GM21786 (cell line): Measurements from ENCODE around the gene SLC22A23.
"Not testable (repeated sequence)": the region's sequence is repeated elsewhere in the genome, so short reads cannot be mapped to it uniquely, and the experiment has no call there.

Experiments
- ATAC-seq: cut with Tn5 transposase; IDR thresholded peaks from one replicate; pipeline ENCODE4 v1.9.1; 2021; ENCODE audit not compliant: unreplicated experiment

Gene SLC22A23

DNA sequence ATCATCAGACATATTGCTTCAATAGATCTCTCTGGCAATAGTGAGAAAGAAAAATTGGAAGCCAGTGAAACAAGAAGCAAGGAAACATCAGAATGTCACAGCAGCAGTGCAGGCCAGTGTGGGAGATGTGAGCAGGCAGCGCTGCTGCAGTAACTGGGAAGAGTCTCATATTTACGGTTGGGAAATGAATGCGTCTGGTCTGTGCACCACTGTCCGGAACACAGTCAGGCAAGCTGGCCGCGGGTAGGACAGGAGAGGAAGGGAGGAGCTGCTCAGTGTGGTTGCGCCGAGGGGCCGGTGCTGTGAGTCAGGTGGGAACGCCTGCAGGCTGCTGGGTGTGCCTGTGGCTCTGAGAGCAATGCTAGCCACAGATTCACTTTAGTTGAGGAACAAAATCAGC is 204.5 kb downstream of the SLC22A23 start:
- ATAC-seq = no peak

DNA sequence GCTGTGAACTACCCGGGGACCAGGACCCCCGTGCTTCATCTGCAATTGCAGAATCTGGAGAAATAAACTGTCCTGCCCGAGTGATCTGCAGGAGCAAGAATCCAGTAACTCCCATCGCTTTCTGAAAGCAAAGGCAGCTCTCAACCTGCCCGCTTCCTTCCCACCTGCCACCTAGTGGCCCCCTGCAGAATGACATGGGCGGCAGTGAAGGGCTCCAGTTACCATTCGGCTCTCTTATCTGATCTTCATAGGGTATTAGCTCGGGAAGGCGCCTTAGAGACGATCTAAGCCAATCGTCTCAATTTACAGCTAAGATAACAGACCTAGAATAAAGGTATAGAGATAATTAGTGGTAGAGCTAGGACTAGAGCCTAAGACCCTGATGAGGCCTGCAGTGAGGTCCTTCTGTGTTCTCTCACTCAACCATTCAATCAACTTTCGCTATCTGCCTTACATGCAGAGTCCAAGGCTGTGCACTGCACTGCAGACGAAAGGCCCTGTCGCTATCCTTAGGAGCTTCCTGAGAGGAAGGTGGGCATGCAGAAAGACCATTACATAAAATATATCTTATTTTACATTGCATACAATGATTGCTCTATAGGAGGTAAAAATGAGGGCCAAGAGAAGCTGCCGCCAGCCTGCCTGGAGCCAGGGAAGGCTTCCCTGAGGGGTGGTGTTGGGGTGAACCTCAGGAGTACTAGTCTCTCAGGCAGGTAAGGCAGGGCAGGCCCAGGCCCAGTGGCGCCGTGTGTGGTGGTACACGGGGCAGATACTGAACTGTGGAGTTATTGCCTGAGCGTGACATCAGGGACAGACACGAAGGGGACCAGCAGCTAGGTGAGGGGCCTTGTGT is 205.2 kb downstream of the SLC22A23 start:
- peak; percentile 69 for ATAC-seq

DNA sequence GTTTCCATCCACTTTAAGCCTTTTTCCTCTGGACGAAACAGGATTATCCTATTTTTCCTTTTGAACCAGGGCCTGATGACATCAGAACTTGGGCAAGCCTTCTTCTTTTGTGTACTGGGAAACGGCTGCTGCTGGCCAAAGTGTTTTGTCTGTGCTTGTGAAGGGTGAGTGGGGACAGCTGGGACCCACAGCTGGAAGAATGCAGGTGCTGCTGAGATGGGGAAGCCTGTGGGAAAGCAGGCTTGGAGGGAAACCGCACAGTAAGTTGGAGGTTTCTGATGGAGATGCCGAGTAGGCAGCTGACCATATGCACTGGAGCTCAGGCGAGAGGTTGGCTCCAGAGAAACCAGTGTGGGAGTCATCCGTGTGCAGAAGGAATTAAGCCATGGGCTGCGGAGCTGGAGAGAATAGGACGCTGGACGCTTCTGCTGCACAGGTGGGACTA is 206.6 kb downstream of the SLC22A23 start:
- ATAC-seq = no peak

DNA sequence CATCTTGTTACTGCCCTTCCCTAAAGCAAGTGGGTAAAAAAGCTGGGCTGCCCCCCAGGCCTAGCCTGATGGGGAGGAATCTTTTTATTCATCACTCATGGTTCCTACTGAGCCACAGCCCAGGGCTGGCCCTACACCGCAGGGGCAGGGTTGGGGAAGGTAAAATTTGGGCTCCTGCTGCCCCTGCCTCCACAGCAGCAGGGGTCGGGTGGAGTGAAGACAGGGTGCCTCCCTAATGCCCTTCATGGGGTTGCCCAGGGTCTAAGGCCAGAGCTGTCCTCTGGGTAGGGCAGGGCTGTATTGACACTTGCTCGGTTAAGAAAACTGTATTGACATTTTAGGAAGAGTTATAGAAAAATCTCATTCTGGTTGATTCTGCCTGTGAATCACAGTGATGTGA is 207.0 kb downstream of the SLC22A23 start:
- no peak for ATAC-seq

DNA sequence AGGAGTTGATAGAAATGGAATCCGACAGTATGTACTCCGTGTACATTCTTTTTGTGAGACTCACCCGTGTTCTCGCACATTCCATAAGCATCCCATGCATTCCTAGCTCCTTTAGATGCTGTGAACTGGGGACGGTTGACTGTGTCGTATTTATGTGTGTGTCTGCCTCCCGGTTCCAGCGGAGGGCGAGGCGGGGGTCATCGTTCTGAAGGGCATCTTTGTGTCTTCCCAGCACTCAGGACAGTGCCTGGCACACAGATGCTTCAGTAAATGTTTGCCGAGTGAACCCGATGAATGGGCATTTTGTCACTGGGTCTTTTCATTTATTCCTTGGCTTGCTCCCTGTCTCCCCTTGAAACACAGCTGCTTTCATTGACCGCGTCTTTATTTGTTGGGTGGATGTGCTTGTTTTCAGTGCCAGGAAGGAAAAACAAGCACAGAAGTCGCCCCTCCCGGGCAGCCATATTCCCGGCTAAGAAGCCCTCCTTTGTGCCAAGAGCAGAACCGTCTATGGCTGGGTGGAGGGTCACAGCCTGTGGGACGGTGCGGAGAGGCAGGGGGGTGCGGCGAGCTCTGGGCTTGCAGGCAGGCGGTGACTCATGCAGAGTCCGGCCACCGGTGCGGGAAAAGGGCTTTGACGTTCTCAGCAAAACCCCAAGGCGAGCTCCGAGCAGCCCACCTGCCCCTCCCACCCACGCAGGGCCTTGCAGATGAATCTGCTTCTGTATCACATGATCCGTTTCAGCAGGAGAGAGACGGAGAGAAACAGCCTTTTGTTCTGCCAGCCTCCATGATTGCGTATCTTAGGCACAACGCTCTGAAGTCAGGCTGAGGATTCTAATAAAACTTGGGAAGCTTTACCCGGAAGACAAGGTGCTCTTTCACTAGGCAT is 209.3 kb downstream of the SLC22A23 start:
- ATAC-seq = no peak

DNA sequence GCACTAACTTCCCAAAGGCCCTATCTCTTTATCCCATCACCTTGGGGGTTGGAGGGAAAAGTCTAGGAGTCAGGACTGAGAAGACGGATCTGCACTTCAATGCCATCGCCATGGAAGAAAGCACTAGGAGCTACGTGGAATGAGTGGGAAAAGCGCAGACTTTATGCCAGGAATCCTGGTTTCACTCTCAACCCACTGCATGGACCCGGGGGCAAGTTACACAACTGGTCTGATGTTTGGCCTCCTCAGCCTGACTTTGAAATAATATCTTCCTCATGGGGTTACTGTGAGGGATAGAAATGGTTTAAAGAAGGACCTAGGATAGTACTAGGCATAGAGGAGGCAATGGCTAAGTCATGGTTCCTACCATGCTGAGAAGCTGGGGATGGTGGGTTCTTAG is 211.6 kb downstream of the SLC22A23 start:
- ATAC-seq = no peak

DNA sequence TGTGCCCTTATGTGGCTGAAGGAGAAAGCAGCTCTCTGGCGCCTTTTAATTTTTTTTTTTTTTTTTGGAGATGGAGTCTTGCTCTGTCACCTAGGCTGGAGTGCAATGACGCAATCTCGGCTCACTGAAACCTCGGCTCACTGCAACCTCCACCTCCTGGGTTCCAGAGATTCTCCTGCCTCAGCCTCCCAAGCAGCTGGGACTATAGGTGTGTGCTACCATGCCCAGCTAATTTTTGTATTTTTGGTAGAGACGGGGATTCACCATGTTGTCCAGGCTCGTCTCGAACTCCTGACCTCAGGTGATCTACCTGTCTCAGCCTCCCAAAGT is 212.1 kb downstream of the SLC22A23 start:
- ATAC-seq = not testable (repeated sequence)

DNA sequence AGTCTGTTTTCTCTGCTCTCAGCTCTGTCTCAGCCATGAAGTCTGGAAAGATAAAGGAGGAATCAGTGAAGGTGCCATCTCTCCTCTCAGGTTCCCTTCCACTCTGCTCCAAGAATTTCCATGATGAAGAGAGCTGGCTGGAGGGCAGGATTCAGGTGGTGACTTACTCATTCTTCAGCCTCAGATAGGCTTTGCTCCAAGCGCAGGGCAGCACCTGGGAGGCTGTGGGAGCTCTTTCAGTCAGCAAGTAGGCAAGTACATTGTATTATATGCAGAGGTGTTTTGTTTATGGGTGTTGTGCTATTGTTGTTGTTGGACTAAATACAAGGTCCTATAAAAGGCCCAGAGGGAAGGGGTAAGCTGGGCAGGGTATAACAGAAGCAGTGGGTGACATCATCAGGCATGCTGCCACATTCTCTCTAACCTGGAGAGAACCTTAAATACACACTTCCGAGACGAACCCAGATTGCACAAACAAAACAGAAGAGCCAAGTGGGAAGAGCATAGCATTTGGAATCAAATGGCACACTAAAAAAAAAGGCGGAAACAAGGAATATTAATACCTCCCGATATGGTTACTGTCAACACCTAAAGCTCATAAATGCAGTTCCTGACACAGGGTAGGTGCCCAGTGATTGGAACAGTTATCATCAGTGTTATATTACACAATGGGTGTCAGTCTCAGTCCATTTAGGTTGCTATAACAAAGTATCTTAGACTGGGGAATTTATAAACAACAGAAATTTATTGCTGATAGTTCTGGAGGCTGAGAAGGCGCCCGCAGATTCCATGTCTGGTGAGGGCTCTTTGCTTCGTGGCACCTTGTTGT is 212.6 kb downstream of the SLC22A23 start:
- no peak for ATAC-seq

DNA sequence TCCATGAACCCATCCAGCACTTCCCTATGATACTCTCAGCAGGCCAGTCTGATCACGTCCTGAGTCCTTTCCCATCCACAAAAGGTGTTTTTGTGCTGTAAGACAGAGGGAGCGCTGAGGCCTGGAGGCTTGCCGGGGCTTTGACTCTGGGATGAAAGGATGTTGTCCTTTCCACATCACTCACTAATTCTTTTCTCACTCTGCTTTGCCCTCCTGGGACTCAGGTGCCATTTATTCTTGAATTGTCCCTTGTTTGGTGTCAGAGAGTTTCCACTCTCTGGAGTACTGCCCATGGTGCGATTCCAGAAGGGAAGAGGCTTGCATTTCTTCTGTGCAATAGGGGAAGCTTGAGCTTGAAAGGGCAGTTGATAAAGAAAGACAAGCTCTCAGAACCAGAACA is 214.1 kb downstream of the SLC22A23 start:
- ATAC-seq = no peak

DNA sequence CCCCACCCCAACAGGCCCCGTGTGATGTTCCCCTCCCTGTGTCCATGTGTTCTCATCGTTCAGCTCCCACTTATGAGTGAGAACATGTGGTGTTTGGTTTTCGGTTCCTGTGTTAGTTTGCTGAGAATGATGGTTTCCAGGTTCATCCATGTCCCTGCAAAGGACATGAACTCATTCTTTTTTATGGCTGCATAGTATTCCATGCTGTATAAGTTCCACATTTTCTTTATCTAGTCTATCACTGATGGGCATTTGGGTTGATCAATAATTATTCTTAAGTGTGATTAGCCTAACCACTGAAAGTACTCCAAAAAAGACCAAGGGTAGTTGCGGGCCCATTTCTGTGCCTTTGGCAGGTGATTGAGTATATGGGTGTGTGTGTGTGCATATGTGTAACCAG is 215.1 kb downstream of the SLC22A23 start:
- ATAC-seq = not testable (repeated sequence)

DNA sequence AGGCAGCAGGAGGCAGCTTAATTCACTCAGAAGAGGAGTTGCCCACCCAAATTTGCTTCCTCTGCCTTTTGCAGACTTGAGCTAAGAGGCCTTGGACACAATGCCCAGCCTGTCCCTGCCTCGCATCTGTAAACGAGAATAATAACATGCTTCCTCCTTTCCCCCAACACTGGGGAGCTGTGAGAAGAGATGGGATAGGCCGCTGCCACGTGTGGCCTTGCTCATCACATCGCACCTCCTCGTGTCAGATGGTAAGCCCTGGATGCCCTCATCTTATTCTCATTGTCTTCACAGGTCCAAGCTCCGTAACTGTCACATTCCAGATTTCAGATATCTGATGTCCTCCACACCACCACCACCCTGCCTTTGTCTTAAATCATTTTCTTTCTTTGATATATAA is 216.3 kb downstream of the SLC22A23 start:
- ATAC-seq = no peak

DNA sequence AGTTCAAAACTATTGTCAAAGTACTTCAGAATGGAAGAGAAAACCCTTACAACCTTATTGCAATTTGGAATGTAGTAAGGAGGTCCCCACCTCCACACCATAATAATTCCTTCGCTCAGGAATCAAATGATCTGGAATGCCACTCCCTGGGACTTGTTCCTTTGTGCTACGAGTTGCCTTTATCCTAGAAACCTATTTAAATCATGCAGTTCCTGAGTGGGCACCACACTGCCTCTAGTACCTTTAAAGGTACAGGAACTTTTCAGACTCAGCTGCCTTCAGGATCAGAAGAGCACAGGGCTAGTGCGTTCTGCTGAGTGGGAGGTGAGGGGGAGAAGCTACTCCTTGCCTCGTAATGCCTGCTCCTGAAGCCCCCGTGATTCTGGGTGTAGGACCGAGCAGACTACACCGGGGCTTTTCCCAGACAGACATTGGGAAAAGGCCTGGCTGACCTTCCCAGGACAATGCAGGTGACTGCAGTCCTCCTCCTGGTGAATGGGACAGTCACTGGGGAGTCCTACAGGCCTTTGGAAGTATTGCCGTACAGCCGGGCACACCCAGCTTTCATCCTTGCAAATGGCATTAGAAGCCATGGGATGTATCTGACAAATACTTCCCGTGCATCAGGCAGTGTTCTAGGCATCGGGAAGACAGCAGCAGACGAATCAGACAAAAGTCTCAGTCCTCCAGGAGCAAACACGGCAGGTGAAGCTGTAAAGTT is 217.6 kb downstream of the SLC22A23 start:
- no peak for ATAC-seq

DNA sequence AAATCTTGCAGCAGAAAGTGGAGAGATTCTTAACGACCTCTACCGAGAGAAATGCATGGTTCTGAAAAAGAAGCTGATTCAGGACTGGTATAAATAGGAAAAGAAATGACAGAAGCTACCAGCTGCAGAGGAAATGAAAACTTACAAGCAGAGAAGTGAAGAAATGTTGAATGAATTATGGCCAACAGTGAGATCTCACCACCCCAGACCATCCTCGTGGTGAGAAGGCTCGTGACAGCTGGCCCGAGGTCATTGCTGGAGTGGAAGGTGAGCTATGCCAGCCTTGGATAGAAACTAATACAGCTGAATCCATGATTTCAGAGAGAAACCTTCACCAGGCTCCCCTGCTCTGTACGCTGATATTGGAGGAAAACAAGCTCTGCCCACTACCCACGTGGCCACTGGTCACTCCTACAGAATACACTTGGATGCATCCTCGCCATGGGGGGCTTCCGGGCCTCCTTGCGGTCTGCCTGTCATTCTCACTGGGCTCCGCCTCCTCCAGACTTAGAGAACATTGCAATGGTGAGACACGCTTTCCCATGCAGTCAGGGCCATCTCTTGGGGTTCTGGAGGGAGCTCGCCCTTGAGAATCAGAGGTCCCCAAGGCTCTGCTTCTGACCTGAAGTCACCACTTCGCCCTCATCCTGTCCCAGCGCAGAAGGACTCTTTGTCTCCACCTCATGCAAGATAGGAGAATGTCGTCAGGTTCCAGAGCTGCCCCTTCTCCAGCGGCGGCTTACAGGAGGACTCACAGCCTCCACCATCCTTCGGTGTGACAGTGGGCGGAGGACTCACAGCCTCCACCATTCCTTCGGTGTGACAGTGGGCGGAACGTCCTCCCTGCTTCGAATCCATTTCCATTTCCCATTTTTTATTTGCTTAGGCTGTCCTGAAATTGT is 218.8 kb downstream of the SLC22A23 start:
- no peak for ATAC-seq

DNA sequence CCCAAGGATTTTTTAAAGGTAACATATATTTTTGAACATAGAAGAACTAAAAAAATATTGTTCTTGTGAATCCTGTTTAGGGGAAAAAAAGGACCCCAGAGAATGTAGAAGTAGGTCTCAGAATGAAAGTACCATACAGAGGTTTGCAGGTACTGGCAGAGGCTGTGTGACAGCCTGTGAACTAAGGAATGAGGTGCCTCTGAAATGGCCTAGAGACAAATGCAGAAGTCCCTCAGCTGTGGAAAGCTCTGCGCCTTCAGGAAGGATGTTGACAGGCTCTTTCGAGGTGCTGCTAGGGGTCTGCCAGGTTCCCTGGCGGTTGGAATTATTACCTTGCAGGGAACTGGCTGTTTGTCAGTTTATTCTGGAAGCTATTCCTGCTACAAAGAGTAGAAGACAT is 220.8 kb downstream of the SLC22A23 start:
- ATAC-seq = no peak

DNA sequence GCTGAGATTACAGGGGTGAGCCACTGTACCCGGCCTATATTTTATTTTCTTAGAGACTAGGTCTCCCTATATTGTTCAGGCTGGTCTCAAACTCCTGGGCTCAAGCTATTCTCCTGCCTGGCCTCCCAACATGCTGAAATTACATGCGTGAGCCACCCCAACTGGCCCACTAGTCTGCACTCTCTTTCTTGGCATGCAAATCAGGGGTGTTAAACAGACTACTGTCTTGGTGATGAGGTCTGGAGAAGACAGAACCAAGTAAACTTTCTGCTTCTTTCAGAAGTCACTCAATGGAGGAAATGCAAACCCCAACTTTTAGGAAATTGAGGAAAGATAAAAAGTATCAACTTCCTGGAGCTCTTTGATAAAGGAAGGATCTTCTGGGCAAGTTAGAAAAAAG is 221.4 kb downstream of the SLC22A23 start:
- no peak for ATAC-seq

DNA sequence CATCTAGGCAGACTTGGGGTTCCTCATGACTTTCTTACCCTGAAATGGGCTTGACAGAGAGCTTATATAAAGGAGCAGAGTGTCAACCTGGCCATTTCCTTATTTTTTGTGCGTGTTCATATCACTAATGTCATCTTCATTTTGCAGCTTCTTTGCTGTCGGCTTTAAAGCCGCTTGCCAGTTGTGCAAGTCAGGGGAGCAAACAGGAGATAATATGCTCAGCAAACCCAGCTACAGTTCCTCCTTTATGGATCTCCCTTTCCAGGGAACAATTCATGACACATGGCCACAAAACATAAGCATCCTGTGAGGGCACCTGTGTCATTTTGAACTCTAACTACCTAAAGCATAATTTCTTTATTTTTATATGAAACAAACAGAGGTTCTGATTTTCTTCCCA is 222.9 kb downstream of the SLC22A23 start:
- ATAC-seq = no peak

DNA sequence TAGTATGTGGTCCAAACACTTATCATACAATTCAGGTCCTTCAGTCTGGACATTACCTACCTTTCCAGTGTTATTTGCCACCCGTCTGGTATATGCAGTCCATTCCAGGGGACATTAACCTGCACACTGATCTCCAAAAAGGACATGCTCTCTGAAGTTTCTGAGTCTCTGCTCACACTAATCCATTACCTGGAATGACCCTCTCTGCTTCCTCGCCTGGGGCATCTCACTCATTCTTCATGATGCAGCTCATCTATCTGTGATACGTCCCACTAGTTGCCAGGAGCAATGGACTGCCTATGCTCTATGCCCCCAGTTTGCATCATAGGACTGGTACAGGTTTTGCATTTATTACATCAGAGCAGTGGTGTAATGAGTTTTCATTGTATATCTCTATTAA is 223.5 kb downstream of the SLC22A23 start:
- ATAC-seq = no peak

DNA sequence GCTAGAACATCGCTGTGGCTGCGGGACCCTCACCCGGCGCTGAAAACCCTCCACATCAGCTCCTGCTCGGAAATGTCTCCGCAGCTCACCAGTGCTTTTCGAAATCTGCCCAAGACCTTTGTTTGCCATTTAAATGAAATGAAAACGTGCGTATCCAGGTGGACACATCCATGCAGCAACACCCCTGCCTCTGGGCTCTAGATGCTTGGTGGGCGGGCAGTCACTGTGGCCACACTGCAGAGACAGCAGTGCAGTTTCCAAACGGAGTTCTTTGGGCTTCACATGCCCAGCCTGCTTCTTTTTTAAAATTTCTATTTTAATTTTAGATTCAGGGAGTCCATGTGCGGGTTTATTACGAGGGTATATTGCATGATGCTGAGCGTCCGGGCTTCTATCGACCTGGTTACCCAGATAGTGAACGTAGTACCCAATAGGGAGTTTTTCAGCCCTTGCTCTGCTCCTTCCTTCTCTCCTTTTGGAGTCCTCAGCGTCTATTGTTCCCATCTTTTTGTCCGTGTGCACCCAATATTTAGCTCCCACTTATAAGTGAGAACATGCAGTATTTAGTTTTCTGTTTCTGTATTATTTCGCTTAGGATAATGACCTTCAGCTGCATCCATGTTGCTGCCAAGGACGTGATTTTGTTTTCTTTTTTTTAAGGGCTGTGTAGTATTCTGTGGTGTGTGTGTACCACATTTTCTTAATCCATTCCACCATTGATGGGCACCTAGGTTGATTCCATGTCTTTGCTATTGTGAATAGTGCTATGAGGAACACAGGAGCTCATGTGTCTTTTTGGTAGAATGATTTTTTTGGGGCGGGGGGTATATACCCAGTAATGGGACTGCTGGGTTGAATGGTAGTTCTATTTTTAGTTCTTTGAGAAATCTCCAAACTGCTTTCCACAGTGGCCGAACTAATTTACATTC is 224.6 kb downstream of the SLC22A23 start:
- no peak for ATAC-seq
